A549 (cell line): ENCODE results near the gene EMILIN1. TPM values are rescaled to one million over a fixed set of nuclear protein-coding genes. Genes with fewer than 3 reads are reported as not detected.

Source experiments
- ATAC-seq, 2 experiments: fragments of 200-7000 bp in 1 of 2; fragments of >200 bp in 1 of 2; cut with Nextera tagmentation in 1 of 2; cut with Tn5 transposase in 1 of 2; 3 replicates each; pipeline versions ENCODE4 v1.8.0 to v1.9.1; 2018 to 2020; ENCODE audit warnings: mild to moderate bottlenecking in 1 of 2, moderate library complexity in 1 of 2
- CTCF ChIA-PET: fragments of 300-600 bp; sonication (Branson Sonifier 250); formaldehyde crosslinking; extraction: SDS; loops from one replicate; lab custom pipeline; 2021; ENCODE audit warnings: antibody characterized with exemption, inconsistent platforms; lab: Yijun Ruan, JAX
- POLR2A ChIA-PET: fragments of 350-600 bp; formaldehyde crosslinking; extraction: SDS; loops from one replicate; lab custom pipeline; 2021; ENCODE audit warnings: antibody characterized with exemption, inconsistent platforms; lab: Yijun Ruan, JAX
- DNase-seq, 2 experiments: peaks; one replicate each; pipeline versions ENCODE4 v3.0.0 to v3.0.0-alpha.2; 2011 to 2016; ENCODE audit warnings: low read depth in 1 of 2, low spot score in 1 of 2
- FAIRE-seq: peaks from 2 replicates; lab custom pipeline; 2011; peaks lifted over from hg19 to GRCh38; lab: Jason Lieb, UNC
- H3K27ac ChIP-seq, 2 experiments: fragments of >200 bp; sonication (Bioruptor Twin); formaldehyde crosslinking; 3 replicates each; pipeline ENCODE4 v1.5.1; 2016 to 2017
- H3K4me1 ChIP-seq: fragments of >200 bp; sonication (Bioruptor Twin); formaldehyde crosslinking; 3 replicates; pipeline ENCODE4 v1.6.1; 2016
- H3K4me2 ChIP-seq: fragments of >200 bp; sonication (Bioruptor Twin); formaldehyde crosslinking; 3 replicates; pipeline ENCODE4 v1.6.1; 2016
- H3K4me3 ChIP-seq: fragments of >200 bp; sonication (Bioruptor Twin); formaldehyde crosslinking; 3 replicates; pipeline ENCODE4 v1.5.1; 2016
- H3K9me3 ChIP-seq: fragments of >200 bp; sonication (Bioruptor Twin); formaldehyde crosslinking; 3 replicates; pipeline ENCODE4 v1.6.1; 2016
- CBX2 ChIP-seq: fragments of 200-600 bp; sonication (generic); IDR thresholded peaks from 2 replicates; pipeline ENCODE4 v1.6.1; 2016; ENCODE audit warnings: low read depth, mild to moderate bottlenecking, borderline replicate concordance
- CEBPB ChIP-seq, 2 experiments: fragments of >200 bp in 1 of 2; sonication (Bioruptor Twin) in 1 of 2; formaldehyde crosslinking in 1 of 2; IDR thresholded peaks; 2 replicates each; pipeline ENCODE4 v1.6.1; 2012 to 2016
- EHMT2 ChIP-seq: fragments of 200-600 bp; sonication (generic); IDR thresholded peaks from 2 replicates; pipeline ENCODE4 v1.6.1; 2016; ENCODE audit warnings: antibody characterized with exemption, low read depth, mild to moderate bottlenecking, moderate library complexity
- EP300 ChIP-seq, 2 experiments: fragments of >200 bp; sonication (Bioruptor Twin); formaldehyde crosslinking; IDR thresholded peaks; 2 replicates in 1 of 2; 3 replicates in 1 of 2; pipeline ENCODE4 v1.6.1; 2016 to 2017
- HDAC2 ChIP-seq: fragments of 200-600 bp; sonication (generic); IDR thresholded peaks from 2 replicates; pipeline ENCODE4 v1.6.1; 2016
- KDM5A ChIP-seq: fragments of 200-600 bp; sonication (generic); IDR thresholded peaks from 2 replicates; pipeline ENCODE4 v1.6.1; 2016; ENCODE audit warnings: antibody characterized with exemption, mild to moderate bottlenecking
- MAFK ChIP-seq: fragments of 450-650 bp; IDR thresholded peaks from 2 replicates; pipeline ENCODE4 v1.6.1; 2014; ENCODE audit not compliant: partially characterized antibody
- MAX ChIP-seq: IDR thresholded peaks from 2 replicates; pipeline ENCODE4 v1.6.1; 2012
- MAZ ChIP-seq: fragments of 150-350 bp; IDR thresholded peaks from 2 replicates; pipeline ENCODE4 v1.6.1; 2014; ENCODE audit warnings: antibody characterized with exemption, low read depth, low read length, borderline replicate concordance
- MYC ChIP-seq: IDR thresholded peaks from 2 replicates; pipeline ENCODE4 v1.6.1; 2012; ENCODE audit warnings: mild to moderate bottlenecking, inconsistent platforms, low read length, improper control_type of control experiment, borderline replicate concordance
- NFE2L2 ChIP-seq: fragments of 150-350 bp; conservative IDR thresholded peaks from 2 replicates; pipeline ENCODE4 v1.6.1; 2014; ENCODE audit warnings: low read length
- PHF8 ChIP-seq: fragments of 200-600 bp; sonication (generic); IDR thresholded peaks from 2 replicates; pipeline ENCODE4 v1.6.1; 2016; ENCODE audit warnings: low read depth, mild to moderate bottlenecking, antibody characterized with exemption, moderate library complexity, borderline replicate concordance
- POLR2AphosphoS2 ChIP-seq: conservative IDR thresholded peaks from 2 replicates; pipeline ENCODE4 v1.6.1; 2012; ENCODE audit warnings: low read length, improper control_type of control experiment, inconsistent platforms
- RAD21 ChIP-seq, 2 experiments: fragments of >200 bp in 1 of 2; sonication (Bioruptor Twin) in 1 of 2; formaldehyde crosslinking in 1 of 2; IDR thresholded peaks in 1 of 2; conservative IDR thresholded peaks in 1 of 2; 2 replicates in 1 of 2; 3 replicates in 1 of 2; pipeline ENCODE4 v1.6.1; 2012 to 2018; ENCODE audit warnings: inconsistent platforms in 1 of 2
- RCOR1 ChIP-seq: fragments of 150-350 bp; IDR thresholded peaks from 2 replicates; pipeline ENCODE4 v1.6.1; 2014; ENCODE audit warnings: antibody characterized with exemption, low read length, low read depth
- SMC3 ChIP-seq: fragments of >200 bp; sonication (Bioruptor Twin); formaldehyde crosslinking; IDR thresholded peaks from 3 replicates; pipeline ENCODE4 v1.6.1; 2018; ENCODE audit warnings: inconsistent platforms
- SREBF2 ChIP-seq: fragments of 450-650 bp; IDR thresholded peaks from 2 replicates; pipeline ENCODE4 v1.6.1; 2014; ENCODE audit warnings: mild to moderate bottlenecking, moderate library complexity
- TFCP2L1 ChIP-seq: fragments of 250-450 bp; sonication (Bioruptor Pico); IDR thresholded peaks from 2 replicates; pipeline ENCODE4 v1.5.0; 2021; ENCODE audit warnings: mild to moderate bottlenecking
- ZNF302 ChIP-seq: fragments of 250-450 bp; sonication (Bioruptor Pico); IDR thresholded peaks from 2 replicates; pipeline ENCODE4 v1.9.0; 2021; ENCODE audit warnings: inconsistent platforms, mild to moderate bottlenecking, moderate library complexity
- ZSCAN20 ChIP-seq: fragments of 250-450 bp; sonication (Bioruptor Pico); IDR thresholded peaks from 2 replicates; pipeline ENCODE4 v1.8.0; 2022; ENCODE audit warnings: mild to moderate bottlenecking, moderate library complexity
- WGBS: methylation state at CpG from one replicate; pipeline ENCODE4 v1.1.6; 2017; ENCODE audit errors: missing lambda C conversion rate; 5-methylcytosine and 5-hydroxymethylcytosine counted together
- polyA plus RNA-seq, 4 experiments: library from polyadenylated mRNA; depleted of rRNA in 3 of 4; stranded (reverse); fragments of >200 nt; fragmentation: RNase III in 1 of 4; extraction: RNeasy Plus Mini Kit Qiagen cat#74134 plus additional on column Dnase treatment in 1 of 4; gene quantifications; 2 replicates in 3 of 4; 3 replicates in 1 of 4; pipeline ENCODE4 v1.2.3, GENCODE V29; 2011 to 2017
- TF ChIP-seq, protein P1 (sequence below): IDR thresholded peaks from 2 replicates; pipeline ENCODE4 v1.6.1; 2012
- TF ChIP-seq, protein P2 (sequence below): IDR thresholded peaks from 2 replicates; pipeline ENCODE4 v1.6.1; 2012; ENCODE audit warnings: low read depth, borderline replicate concordance
- TF ChIP-seq, protein P3 (sequence below): fragments of 150-350 bp; IDR thresholded peaks from 2 replicates; pipeline ENCODE4 v1.6.1; 2014; ENCODE audit warnings: low read depth, mild to moderate bottlenecking, low read length
- TF ChIP-seq, protein P4 (sequence below): fragments of >200 bp; sonication (Bioruptor Twin); formaldehyde crosslinking; IDR thresholded peaks from 3 replicates; pipeline ENCODE4 v1.5.1; 2016

Gene EMILIN1
- polyA plus RNA-seq, 2 of the 4 experiments (the other 2 are of a cell fraction) = 0.13 to 0.49 TPM

- ChIA-PET POLR2A (interaction anchor here (1.1 to 3.4 kb wide), 3 partner anchors 12 to 17 kb away, joined by 3 to 14 read pairs (median 11); partner anchors contain the start of gene OST4), CTCF (interaction anchor here (0.6 to 13.5 kb wide), 8 partner anchors 14 to 209 kb away, joined by 3 to 143 read pairs (median 5); partner anchors contain the start of gene OST4)
- Histone ChIP-seq H3K4me3 (no peak overlapping the region), H3K9me3 (no peaks in the 10 kb centered on the region), H3K4me2 (no peak overlapping the region), H3K4me1 (peaks cover 7% of the 10 kb centered on the region; the same call in 1 of the 3 replicates), H3K27ac (no peak overlapping the region)
- 92% methylated on average over 11 of the region's 11 CpGs for WGBS
- ATAC-seq = no peak
- no peak for DNase-seq
- TF ChIP-seq KDM5A = no peak
- TF ChIP-seq, protein P1, sequence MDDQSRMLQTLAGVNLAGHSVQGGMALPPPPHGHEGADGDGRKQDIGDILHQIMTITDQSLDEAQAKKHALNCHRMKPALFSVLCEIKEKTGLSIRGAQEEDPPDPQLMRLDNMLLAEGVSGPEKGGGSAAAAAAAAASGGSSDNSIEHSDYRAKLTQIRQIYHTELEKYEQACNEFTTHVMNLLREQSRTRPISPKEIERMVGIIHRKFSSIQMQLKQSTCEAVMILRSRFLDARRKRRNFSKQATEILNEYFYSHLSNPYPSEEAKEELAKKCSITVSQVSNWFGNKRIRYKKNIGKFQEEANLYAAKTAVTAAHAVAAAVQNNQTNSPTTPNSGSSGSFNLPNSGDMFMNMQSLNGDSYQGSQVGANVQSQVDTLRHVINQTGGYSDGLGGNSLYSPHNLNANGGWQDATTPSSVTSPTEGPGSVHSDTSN = no peak
- TF ChIP-seq, protein P2, sequence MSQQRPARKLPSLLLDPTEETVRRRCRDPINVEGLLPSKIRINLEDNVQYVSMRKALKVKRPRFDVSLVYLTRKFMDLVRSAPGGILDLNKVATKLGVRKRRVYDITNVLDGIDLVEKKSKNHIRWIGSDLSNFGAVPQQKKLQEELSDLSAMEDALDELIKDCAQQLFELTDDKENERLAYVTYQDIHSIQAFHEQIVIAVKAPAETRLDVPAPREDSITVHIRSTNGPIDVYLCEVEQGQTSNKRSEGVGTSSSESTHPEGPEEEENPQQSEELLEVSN = no peak
- TF ChIP-seq SREBF2 = no peak
- TF ChIP-seq CEBPB (IDR thresholded peaks at IDR 0.05) = no peak
- TF ChIP-seq RAD21 (conservative IDR thresholded peaks at IDR 0.05 in 1 of 2, IDR thresholded peaks at IDR 0.05 in 1 of 2) = no peak
- no peak for TF ChIP-seq CBX2
- no peak for FAIRE-seq
These were observed 23.7 kb upstream of the EMILIN1 start for GRCh38 chr2:27054721-27055120.

- DNase-seq (no peak), FAIRE-seq (no peak), ATAC-seq (no peak)
- no peak overlapping the region for H3K27ac ChIP-seq
- H3K9me3 ChIP-seq = no peaks in the 10 kb centered on the region
- H3K4me3 ChIP-seq = no peak overlapping the region
- TF ChIP-seq EP300 (IDR thresholded peaks at IDR 0.05) (no peak), POLR2AphosphoS2 (no peak), NFE2L2 (no peak), MYC (no peak), MAX (no peak), HDAC2 (no peak), SMC3 (no peak)
- TF ChIP-seq, protein P3, sequence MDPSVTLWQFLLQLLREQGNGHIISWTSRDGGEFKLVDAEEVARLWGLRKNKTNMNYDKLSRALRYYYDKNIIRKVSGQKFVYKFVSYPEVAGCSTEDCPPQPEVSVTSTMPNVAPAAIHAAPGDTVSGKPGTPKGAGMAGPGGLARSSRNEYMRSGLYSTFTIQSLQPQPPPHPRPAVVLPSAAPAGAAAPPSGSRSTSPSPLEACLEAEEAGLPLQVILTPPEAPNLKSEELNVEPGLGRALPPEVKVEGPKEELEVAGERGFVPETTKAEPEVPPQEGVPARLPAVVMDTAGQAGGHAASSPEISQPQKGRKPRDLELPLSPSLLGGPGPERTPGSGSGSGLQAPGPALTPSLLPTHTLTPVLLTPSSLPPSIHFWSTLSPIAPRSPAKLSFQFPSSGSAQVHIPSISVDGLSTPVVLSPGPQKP = no peak
- TF ChIP-seq, protein P1 = no peak
- peaks cover 6% of the 10 kb centered on the region; the same call in 1 of the 3 replicates for H3K4me1 ChIP-seq
- H3K4me2 ChIP-seq = no peak overlapping the region
- WGBS = 88% methylated on average over 6 of the region's 6 CpGs
- ChIA-PET CTCF (interaction anchor here (1.5 to 18.7 kb wide), 5 partner anchors 12 to 134 kb away, joined by 3 to 253 read pairs (median 16); partner anchors contain the start of genes EMILIN1, KHK and OST4), POLR2A (interaction anchor here (5.5 kb wide), 1 partner anchor 14 kb away, joined by 35 read pairs; the partner anchor contains the start of gene OST4)
These were observed 21.2 kb upstream of the EMILIN1 start for GRCh38 chr2:27057184-27057583.

- Histone ChIP-seq H3K27ac (no peak overlapping the region), H3K4me3 (no peak overlapping the region), H3K4me2 (no peak overlapping the region), H3K4me1 (no peaks in the 10 kb centered on the region), H3K9me3 (no peaks in the 10 kb centered on the region)
- no peak for TF ChIP-seq MYC
- no peak for TF ChIP-seq TFCP2L1 (CRISPR knock-in tag)
- TF ChIP-seq ZNF302 (CRISPR knock-in tag) = no peak
- no peak for TF ChIP-seq MAX
- no peak for TF ChIP-seq POLR2AphosphoS2
- no peak for TF ChIP-seq MAZ
- TF ChIP-seq, protein P4, sequence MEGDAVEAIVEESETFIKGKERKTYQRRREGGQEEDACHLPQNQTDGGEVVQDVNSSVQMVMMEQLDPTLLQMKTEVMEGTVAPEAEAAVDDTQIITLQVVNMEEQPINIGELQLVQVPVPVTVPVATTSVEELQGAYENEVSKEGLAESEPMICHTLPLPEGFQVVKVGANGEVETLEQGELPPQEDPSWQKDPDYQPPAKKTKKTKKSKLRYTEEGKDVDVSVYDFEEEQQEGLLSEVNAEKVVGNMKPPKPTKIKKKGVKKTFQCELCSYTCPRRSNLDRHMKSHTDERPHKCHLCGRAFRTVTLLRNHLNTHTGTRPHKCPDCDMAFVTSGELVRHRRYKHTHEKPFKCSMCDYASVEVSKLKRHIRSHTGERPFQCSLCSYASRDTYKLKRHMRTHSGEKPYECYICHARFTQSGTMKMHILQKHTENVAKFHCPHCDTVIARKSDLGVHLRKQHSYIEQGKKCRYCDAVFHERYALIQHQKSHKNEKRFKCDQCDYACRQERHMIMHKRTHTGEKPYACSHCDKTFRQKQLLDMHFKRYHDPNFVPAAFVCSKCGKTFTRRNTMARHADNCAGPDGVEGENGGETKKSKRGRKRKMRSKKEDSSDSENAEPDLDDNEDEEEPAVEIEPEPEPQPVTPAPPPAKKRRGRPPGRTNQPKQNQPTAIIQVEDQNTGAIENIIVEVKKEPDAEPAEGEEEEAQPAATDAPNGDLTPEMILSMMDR = no peak
- no peak for TF ChIP-seq ZSCAN20 (CRISPR knock-in tag)
- TF ChIP-seq RCOR1 = no peak
- TF ChIP-seq PHF8 = no peak
- TF ChIP-seq MAFK = no peak
- no peak for TF ChIP-seq EHMT2
- no peak for FAIRE-seq
- no peak for DNase-seq
- POLR2A ChIA-PET = interaction anchor here (5.5 kb wide), 1 partner anchor 13 kb away, joined by 35 read pairs; the partner anchor contains the start of gene OST4
- no peak for ATAC-seq
- CTCF ChIA-PET = interaction anchor here (0.7 to 18.7 kb wide), 5 partner anchors 11 to 453 kb away, joined by 3 to 253 read pairs (median 6); partner anchors contain the start of genes EMILIN1, KHK and OST4
- 89% methylated on average over 10 of the region's 10 CpGs for WGBS
These were observed 20.2 kb upstream of the EMILIN1 start for GRCh38 chr2:27058210-27058609.
